Stimulated activated CD4-positive, alpha-beta T cell treated with anti-CD3 and anti-CD28 coated beads, Interleukin-12 subunit alpha, Interleukin-12 subunit beta, amount 100 ng/mL, for 24 hours (primary cell): ENCODE measurements around the gene NEMP1.
"Not testable (repeated sequence)": the region's sequence is repeated elsewhere in the genome, so short reads cannot be mapped to it uniquely, and the experiment has no call there.

ENCODE experiments used
- DNase-seq, 2 experiments: peaks; one replicate each; pipeline ENCODE4 v3.0.0-alpha.2; 2020; ENCODE audit warnings: low read depth in 2 of 2

Gene NEMP1

GRCh38 chr12:57057067-57057751, 21.4 kb downstream of the NEMP1 start:
- DNase-seq, result no peak

DNA sequence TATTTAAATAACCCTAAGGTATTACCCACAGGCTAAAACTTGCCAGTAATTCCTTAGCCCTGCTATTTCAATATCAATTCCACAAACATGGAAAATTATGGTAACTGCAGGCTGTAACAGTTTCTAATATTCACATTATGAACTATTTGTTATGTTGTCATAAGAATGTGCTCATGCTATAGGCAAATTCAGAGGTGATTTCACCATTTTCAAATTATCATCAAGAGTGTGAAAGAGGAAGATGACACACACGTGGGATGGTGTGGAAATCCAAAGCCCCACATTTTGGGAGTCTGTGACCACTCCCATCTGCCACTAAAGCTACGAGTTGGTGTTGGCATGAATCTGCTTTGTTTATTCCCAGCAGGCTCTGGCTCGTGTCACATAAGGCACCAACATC, 22.8 kb downstream of the NEMP1 start:
- no peak for DNase-seq

- not testable (repeated sequence) for DNase-seq
Measured at GRCh38 chr12:57053901-57054300, 24.7 kb downstream of the NEMP1 start.

DNA sequence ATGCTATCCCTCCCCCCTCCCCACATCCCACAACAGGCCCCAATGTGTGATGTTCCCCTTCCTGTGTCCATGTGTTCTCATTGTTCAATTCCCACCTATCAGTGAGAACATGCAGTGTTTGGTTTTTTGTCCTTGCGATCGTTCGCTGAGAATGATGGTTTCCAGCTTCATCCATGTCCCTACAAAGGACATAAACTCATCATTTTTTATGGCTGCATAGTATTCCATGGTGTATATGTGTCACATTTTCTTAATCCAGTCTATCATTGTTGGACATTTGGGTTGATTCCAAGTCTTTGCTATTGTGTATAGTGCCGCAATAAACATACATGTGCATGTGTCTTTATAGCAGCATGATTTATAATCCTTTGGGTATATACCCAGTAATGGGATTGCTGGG, 25.4 kb downstream of the NEMP1 start:
- DNase-seq, result not testable (repeated sequence)

GRCh38 chr12:57051011-57051410, 27.6 kb downstream of the NEMP1 start:
- no peak for DNase-seq

- DNase-seq, result no peak
Measured at GRCh38 chr12:57049890-57050289, 28.7 kb downstream of the NEMP1 start, which contains the start of gene MYO1A. TSS of gene MYO1A (minus strand) at chr12:57050129. CDS start at chr12:57048323, 1,806 bp downstream.

- DNase-seq, result no peak
Measured at GRCh38 chr12:57049119-57049446, 29.5 kb downstream of the NEMP1 start.

DNA sequence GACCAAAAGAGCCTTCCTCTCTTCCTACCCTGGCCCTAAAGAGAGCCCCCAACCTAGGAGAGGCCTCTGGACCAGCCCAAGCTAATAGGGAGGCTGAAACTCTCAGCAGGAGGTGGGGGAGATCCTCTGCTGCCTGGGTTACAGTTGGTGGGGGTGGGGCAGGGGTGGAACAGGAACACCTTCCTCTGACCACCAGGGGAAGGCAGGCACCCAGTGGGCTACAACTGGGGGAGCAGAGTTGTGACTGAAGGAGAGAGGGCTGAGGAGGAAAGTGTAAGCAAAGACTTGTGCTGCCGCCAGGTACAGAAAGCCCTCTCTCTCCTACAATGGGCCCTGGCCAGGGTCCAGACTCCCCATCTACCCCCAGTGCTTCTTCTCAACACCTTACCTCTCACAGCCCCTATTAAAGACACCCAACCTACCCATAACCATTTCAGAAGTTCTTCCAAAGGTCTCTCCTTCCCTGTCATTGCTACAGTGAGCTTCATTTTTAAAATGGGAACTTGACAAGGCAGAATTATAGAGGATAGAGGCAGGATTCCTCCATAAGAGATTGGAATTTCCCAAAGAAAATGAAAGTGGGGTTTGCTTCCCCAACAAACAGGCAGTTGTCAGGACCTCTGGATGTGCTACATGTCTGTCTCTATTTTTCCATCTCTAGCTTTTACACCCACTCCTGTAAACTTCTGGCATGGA, 30.0 kb downstream of the NEMP1 start:
- no peak for DNase-seq

GRCh38 chr12:57047981-57048380, 30.6 kb downstream of the NEMP1 start:
- DNase-seq, result no peak

- peak in 1 of 2 experiments; percentile 38 for DNase-seq
Measured at GRCh38 chr12:57046947-57047890, 31.4 kb downstream of the NEMP1 start.

DNA sequence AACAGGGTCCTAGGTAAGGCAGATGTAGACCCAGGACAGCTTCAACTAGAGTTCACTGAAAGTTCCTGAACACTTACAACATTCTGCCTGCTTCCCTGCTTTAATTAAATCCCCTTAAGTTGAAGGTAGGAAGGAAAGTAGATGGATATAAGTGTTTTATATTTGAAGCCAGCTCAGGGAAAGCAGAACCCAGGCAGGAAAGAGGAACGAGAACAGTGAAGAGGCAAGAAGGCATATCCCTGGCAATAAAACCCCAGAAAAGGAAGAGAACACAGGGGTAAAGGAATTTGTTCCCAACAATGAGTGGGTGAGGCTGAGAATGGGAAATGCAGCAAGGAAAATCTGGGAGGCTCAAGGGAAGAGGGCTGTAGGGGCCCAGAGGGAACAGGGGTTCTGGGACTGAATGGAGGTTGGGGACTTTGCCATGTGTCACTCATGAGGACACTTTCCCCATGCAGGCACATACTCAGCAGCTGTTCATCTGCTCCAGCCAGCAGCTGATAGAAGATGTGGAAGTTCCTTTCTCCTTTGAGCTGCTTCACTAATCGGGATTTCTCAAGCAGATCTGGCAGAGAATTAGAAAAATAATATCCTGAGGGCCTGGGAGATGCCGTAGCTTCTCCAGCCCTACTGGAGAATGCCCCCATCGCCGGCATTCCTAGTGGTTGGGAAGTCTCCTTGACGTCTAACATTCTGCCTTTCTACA, 32.4 kb downstream of the NEMP1 start:
- no peak for DNase-seq

DNA sequence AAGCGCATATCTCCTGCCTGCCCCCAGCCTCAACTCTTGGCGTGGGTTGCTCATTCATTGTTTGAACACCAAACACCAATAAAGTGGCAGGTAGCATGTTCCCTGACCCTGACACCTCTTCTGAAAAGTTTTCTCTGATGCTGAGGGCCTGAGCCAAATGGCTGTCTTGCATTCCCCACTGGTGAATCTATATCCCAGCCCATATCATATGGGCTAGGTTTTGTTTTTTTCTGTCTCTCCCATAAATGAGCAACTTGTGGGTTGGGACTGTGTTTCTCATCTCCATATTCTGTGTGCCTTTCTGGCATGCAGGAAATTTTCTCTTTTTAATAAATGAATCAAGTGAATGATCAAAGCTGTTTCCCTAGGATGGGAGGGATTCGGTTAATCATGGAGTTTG, 33.7 kb downstream of the NEMP1 start:
- no peak for DNase-seq

GRCh38 chr12:57044468-57044867, 34.1 kb downstream of the NEMP1 start:
- no peak for DNase-seq

GRCh38 chr12:57042695-57043094, 35.9 kb downstream of the NEMP1 start:
- no peak for DNase-seq

GRCh38 chr12:57040750-57041149, 37.8 kb downstream of the NEMP1 start:
- no peak for DNase-seq

DNA sequence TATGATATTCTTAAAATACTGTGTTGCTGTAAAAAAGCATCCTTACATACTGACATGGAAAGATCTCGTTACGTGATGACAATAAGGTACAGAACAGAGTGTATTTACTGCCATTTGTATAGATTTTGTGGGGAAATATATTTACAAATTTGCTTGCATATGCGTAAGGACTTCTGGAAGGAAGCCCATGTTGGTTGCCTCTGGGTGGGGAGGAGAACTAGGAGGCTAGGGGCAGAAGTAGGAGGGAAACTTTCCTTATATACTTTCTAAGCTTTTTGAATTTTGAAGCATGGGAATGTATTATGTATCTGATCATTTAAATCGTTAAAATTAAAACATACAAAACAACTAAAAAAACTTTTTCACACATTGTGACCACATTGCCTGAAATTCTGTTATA, 38.4 kb downstream of the NEMP1 start:
- no peak for DNase-seq

- DNase-seq, result no peak
Measured at GRCh38 chr12:57039016-57039798, 39.4 kb downstream of the NEMP1 start.

- DNase-seq, result no peak
Measured at GRCh38 chr12:57037264-57037663, 41.3 kb downstream of the NEMP1 start.

GRCh38 chr12:57033431-57033830, 45.2 kb downstream of the NEMP1 start:
- DNase-seq, result no peak

- no peak for DNase-seq
Measured at GRCh38 chr12:57031789-57032188, 46.8 kb downstream of the NEMP1 start.

DNA sequence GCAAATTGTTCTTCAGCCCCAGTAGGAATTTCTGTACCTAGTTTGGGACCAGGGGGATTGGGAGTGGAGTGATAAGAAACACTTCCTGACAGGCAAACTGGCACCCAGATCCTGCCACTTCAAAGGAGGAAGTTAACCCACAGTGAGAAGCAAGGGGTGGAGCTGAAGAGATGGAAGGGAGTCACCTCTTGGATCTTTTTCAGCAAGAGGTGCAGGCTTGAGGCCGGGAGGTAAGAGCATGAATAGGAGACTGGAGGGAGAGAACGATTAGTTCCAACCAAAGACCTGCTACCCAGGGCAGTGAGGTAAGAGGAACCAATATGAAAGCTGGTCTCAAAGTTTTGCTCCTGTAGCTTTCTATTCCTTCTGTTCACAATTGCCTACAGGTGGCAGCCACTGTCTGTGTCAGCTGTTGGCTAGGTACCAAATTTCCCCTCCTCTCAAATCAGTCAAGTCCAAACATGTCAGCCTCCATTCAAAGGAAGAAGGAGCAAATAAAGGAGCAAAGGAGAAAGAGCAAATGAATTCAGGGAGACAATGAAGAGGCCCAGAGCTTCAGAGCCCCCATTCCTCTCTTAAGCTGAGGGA, 47.4 kb downstream of the NEMP1 start:
- DNase-seq, result no peak
